DOHH2 (cell line): ENCODE measurements around the gene ECEL1.

Experiments
- CTCF ChIP-seq: fragments of 200-600 bp; sonication (generic); IDR thresholded peaks from one replicate; pipeline ENCODE4 v1.5.1; 2014; ENCODE audit warnings: antibody characterized with exemption, mild to moderate bottlenecking, low read depth, low read length; ENCODE audit not compliant: poor library complexity, severe bottlenecking
- EZH2phosphoT487 ChIP-seq: fragments of 200-600 bp; sonication (generic); IDR thresholded peaks from 2 replicates; pipeline ENCODE4 v1.6.1; 2017; ENCODE audit warnings: borderline replicate concordance, mild to moderate bottlenecking, antibody characterized with exemption, low read length, moderate library complexity, mixed read lengths

DNA sequence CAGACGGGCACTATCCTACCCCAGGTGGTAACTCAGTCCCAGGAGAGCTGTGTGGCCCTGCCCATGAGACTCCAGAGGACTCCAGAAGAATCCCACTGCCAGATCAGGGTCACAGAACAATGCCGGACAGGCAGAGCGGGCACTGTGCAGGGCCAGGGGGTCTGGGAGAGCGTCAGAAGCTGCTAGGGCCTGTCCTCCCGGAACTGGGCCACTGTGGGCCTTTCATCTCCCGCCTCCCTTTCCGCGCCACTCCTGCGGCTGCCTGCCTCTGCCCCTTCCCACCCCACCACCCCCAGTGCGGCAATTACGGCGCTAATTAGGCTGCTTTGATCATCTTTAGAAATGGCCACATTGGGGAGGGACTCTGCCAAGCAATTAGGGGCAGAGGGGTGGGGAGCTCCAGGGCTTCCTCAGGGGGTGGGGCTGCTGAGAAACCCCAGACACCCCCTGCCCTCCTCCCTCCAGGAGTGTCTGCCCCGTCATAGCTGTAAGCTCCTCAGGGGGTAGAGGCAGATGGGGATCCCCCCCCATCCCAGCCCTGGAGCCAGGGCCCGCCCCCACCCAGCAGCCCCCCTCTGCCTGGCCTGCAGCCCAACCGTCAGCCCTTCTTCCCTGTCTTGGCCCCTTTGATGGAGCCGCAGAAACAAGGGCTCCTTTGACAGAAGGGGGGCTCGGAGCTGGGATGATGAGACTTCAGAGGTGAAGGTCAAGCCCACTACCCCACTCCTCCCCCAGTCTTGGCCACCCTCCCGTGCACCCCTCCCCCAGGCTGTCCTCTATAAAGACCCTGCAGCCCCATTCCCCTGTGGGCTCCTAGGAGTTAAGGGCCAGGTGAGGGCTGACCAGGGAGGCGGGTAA lies 32.2 kb upstream of the ECEL1 start, which contains the start of gene PRSS56:
- TF ChIP-seq CTCF, result no peak
- no peak for TF ChIP-seq EZH2phosphoT487
